HG02840 (cell line): ENCODE measurements around the gene ZIC5.

ENCODE experiments used
- ATAC-seq: cut with Tn5 transposase; IDR thresholded peaks from one replicate; pipeline ENCODE4 v1.9.1; 2021; ENCODE audit warnings: mild to moderate bottlenecking, moderate library complexity, moderate number of reproducible peaks; ENCODE audit not compliant: unreplicated experiment, low FRiP score

ZIC5 gene

GRCh38 chr13:99971576-99972189, at the start of gene ZIC5:
TSS of gene ZIC5 (minus strand) at chr13:99971767. CDS start at chr13:99971603, 164 bp downstream.
- ATAC-seq = no peak

- no peak for ATAC-seq
Measured at GRCh38 chr13:100019780-100020356, 48.3 kb upstream of the ZIC5 start.

GRCh38 chr13:100014621-100015020, 43.1 kb upstream of the ZIC5 start:
- no peak for ATAC-seq

GRCh38 chr13:99998261-99998660, 26.7 kb upstream of the ZIC5 start:
- ATAC-seq = no peak

- ATAC-seq = no peak
Measured at GRCh38 chr13:99997702-99998214, 26.2 kb upstream of the ZIC5 start.

GRCh38 chr13:99996381-99996973, 24.9 kb upstream of the ZIC5 start:
- no peak for ATAC-seq

- ATAC-seq = no peak
Measured at GRCh38 chr13:99995589-99996380, 24.2 kb upstream of the ZIC5 start.

GRCh38 chr13:99995104-99995588, 23.6 kb upstream of the ZIC5 start:
- no peak for ATAC-seq

GRCh38 chr13:99994638-99995020, 23.1 kb upstream of the ZIC5 start:
- ATAC-seq = no peak

GRCh38 chr13:99993660-99994637, 22.4 kb upstream of the ZIC5 start:
- no peak for ATAC-seq

GRCh38 chr13:99992949-99993351, 21.4 kb upstream of the ZIC5 start:
- no peak for ATAC-seq

GRCh38 chr13:99991828-99992775, 20.5 kb upstream of the ZIC5 start:
- no peak for ATAC-seq

- ATAC-seq = no peak
Measured at GRCh38 chr13:99991013-99991827, 19.7 kb upstream of the ZIC5 start.

GRCh38 chr13:99990126-99990977, 18.8 kb upstream of the ZIC5 start:
- ATAC-seq = no peak

- ATAC-seq = no peak
Measured at GRCh38 chr13:99989276-99990125, 17.9 kb upstream of the ZIC5 start.
